A673 (cell line): Measurements from ENCODE around the gene GSG1L.

Source experiments
- EZH2 ChIP-seq: fragments of 200-600 bp; sonication (generic); IDR thresholded peaks from 2 replicates; pipeline ENCODE4 v1.6.1; 2017; ENCODE audit warnings: borderline replicate concordance, low read depth, mild to moderate bottlenecking, mixed read lengths, antibody characterized with exemption, low read length; ENCODE audit not compliant: poor library complexity, severe bottlenecking
- TF ChIP-seq, protein P1 (sequence below): fragments of 300-800, 200-600 bp; sonication (generic); conservative IDR thresholded peaks from 2 replicates; pipeline ENCODE4 v1.5.1; 2017; ENCODE audit warnings: low read depth, mild to moderate bottlenecking, antibody characterized with exemption, low read length, moderate library complexity, mixed read lengths

GRCh38 chr16:27849621-27850020, 213.9 kb downstream of the GSG1L start:
- TF ChIP-seq, protein P1, sequence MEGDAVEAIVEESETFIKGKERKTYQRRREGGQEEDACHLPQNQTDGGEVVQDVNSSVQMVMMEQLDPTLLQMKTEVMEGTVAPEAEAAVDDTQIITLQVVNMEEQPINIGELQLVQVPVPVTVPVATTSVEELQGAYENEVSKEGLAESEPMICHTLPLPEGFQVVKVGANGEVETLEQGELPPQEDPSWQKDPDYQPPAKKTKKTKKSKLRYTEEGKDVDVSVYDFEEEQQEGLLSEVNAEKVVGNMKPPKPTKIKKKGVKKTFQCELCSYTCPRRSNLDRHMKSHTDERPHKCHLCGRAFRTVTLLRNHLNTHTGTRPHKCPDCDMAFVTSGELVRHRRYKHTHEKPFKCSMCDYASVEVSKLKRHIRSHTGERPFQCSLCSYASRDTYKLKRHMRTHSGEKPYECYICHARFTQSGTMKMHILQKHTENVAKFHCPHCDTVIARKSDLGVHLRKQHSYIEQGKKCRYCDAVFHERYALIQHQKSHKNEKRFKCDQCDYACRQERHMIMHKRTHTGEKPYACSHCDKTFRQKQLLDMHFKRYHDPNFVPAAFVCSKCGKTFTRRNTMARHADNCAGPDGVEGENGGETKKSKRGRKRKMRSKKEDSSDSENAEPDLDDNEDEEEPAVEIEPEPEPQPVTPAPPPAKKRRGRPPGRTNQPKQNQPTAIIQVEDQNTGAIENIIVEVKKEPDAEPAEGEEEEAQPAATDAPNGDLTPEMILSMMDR = no peak
- TF ChIP-seq EZH2 = no peak
